GM19452 (cell line): ENCODE measurements around the gene VPS13D.
A peak's percentile ranks its signal among the peaks of the same experiment; 100 is the strongest.
"Not testable (repeated sequence)": the region's sequence is repeated elsewhere in the genome, so short reads cannot be mapped to it uniquely, and the experiment has no call there.

Experiments
- ATAC-seq: cut with Tn5 transposase; IDR thresholded peaks from one replicate; pipeline ENCODE4 v1.9.1; 2021; ENCODE audit not compliant: unreplicated experiment

VPS13D gene

GRCh38 chr1:12285496-12286143 lies 55.8 kb downstream of the VPS13D start:
- no peak for ATAC-seq

- no peak for ATAC-seq
Observed at GRCh38 chr1:12287869-12288268, 58.0 kb downstream of the VPS13D start.

GRCh38 chr1:12290828-12291227 lies 61.0 kb downstream of the VPS13D start:
- no peak for ATAC-seq

- ATAC-seq = no peak
Observed at GRCh38 chr1:12293416-12293815, 63.6 kb downstream of the VPS13D start.

GRCh38 chr1:12294076-12294475 lies 64.2 kb downstream of the VPS13D start:
- ATAC-seq = no peak

GRCh38 chr1:12296016-12296415 lies 66.2 kb downstream of the VPS13D start:
- no peak for ATAC-seq

- peak; percentile 76 for ATAC-seq
Observed at GRCh38 chr1:12296623-12297022, 66.8 kb downstream of the VPS13D start.

- ATAC-seq = no peak
Observed at GRCh38 chr1:12300706-12301105, 70.9 kb downstream of the VPS13D start.

GRCh38 chr1:12301518-12302237 lies 71.8 kb downstream of the VPS13D start:
- ATAC-seq = no peak

- no peak for ATAC-seq
Observed at GRCh38 chr1:12302798-12303447, 73.1 kb downstream of the VPS13D start.

GRCh38 chr1:12305377-12305776 lies 75.5 kb downstream of the VPS13D start:
- no peak for ATAC-seq

GRCh38 chr1:12309783-12310742 lies 80.2 kb downstream of the VPS13D start:
- no peak for ATAC-seq

GRCh38 chr1:12314333-12314903 lies 84.6 kb downstream of the VPS13D start:
- ATAC-seq = no peak

- no peak for ATAC-seq
Observed at GRCh38 chr1:12315146-12315545, 85.3 kb downstream of the VPS13D start.

GRCh38 chr1:12316331-12316730 lies 86.5 kb downstream of the VPS13D start:
- no peak for ATAC-seq

GRCh38 chr1:12320486-12320885 lies 90.7 kb downstream of the VPS13D start:
- ATAC-seq = no peak

GRCh38 chr1:12324423-12324822 lies 94.6 kb downstream of the VPS13D start:
- no peak for ATAC-seq

GRCh38 chr1:12324973-12325372 lies 95.1 kb downstream of the VPS13D start:
- ATAC-seq = not testable (repeated sequence)

- no peak for ATAC-seq
Observed at GRCh38 chr1:12326986-12327385, 97.2 kb downstream of the VPS13D start.

GRCh38 chr1:12327566-12327965 lies 97.7 kb downstream of the VPS13D start:
- ATAC-seq = no peak
